SH-SY5Y (cell line): ENCODE results near the gene HOXB4.

Experiments used
- GATA2 ChIP-seq: IDR thresholded peaks from 2 replicates; pipeline ENCODE4 v1.6.1; 2011; ENCODE audit warnings: mild to moderate bottlenecking, low read depth, low read length
- GATA3 ChIP-seq: IDR thresholded peaks from 2 replicates; pipeline ENCODE4 v1.6.1; 2011; ENCODE audit warnings: low read depth, mild to moderate bottlenecking, low read length, moderate library complexity

DNA sequence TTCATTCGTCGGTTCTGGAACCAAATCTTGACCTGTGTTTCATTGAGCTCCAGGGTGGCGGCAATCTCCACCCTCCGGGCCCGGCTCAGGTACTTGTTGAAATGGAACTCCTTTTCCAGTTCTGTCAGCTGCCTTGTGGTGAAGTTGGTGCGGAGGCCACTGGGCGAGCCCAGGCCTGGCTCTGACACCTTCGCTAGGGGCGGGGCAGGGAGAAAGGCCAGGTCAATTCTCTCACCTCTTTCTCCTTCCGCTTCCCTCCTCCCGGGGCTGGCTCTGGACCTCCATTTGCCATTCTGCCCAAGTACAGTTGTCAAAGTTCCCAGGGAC lies 48.5 kb downstream of the HOXB4 start:
- TF ChIP-seq GATA2 (no peak), GATA3 (no peak)
